Osteocyte (in vitro differentiated cells): ENCODE results near the gene APBB2. TPM values are rescaled to one million over a fixed set of nuclear protein-coding genes. Genes with fewer than 3 reads are reported as not detected.

Source experiments
- DNase-seq: peaks from one replicate; pipeline ENCODE4 v3.0.0; 2021; ENCODE audit warnings: mixed read lengths; ENCODE audit not compliant: unreplicated experiment; ENCODE audit errors: extremely low spot score
- H3K27ac Mint-ChIP-seq: one replicate; pipeline ENCODE4 v1.8.0; 2021; ENCODE audit warnings: mild to moderate bottlenecking, mixed read lengths; ENCODE audit not compliant: unreplicated experiment
- H3K27me3 Mint-ChIP-seq: one replicate; pipeline ENCODE4 v1.8.0; 2021; ENCODE audit warnings: mixed read lengths; ENCODE audit not compliant: unreplicated experiment
- H3K36me3 Mint-ChIP-seq: one replicate; pipeline ENCODE4 v1.8.0; 2021; ENCODE audit warnings: mixed read lengths; ENCODE audit not compliant: unreplicated experiment
- H3K4me1 Mint-ChIP-seq: one replicate; pipeline ENCODE4 v1.8.0; 2021; ENCODE audit warnings: mixed read lengths; ENCODE audit not compliant: unreplicated experiment
- H3K4me3 Mint-ChIP-seq: one replicate; pipeline ENCODE4 v1.8.0; 2021; ENCODE audit warnings: mild to moderate bottlenecking, moderate library complexity, mixed read lengths; ENCODE audit not compliant: unreplicated experiment
- H3K9me3 Mint-ChIP-seq: one replicate; pipeline ENCODE4 v1.8.0; 2021; ENCODE audit warnings: mixed read lengths; ENCODE audit not compliant: unreplicated experiment
- CTCF ChIP-seq: fragments of 200-600 bp; sonication (generic); IDR thresholded peaks from 2 replicates; pipeline ENCODE4 v1.5.0; 2021; ENCODE audit warnings: antibody characterized with exemption, mild to moderate bottlenecking, moderate library complexity
- total RNA-seq: library from RNA; stranded (reverse); gene quantifications from 2 replicates; pipeline ENCODE4 v1.2.1, GENCODE V29; 2021

The APBB2 gene
- total RNA-seq, 1 donor from 2014 or later, result 56.2 TPM

DNA sequence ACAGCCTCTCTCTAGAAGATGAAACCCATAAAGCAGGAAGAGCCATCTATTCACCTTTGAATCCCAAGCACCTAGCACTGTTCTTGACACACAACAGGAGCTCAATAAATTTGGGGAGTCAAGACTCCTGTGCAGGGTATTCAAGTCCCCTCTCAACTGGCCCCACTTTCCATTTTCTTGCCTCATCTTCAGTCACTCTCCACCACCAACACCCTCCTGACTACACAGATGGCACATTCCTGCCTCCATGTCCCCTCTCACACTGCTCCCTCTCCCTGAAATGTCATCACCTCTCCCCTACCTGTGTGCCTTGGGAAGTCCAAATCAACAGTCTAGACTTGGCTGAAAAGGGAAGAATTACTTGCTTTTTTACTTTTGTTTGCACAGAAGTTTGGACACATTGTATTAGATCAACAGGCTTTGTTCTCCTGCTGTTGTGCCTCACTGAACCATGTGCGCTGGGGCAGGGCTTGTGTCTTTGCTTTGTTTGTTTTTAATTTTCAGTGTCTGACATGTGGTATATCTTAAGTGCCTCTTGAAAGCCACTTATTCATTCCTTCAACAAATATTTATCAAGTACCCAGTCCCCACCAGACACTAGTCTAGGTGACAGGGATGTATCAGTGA lies 85.1 kb downstream of the APBB2 start:
- H3K4me3 Mint-ChIP-seq, result no peak overlapping the region
- H3K9me3 Mint-ChIP-seq, result no peaks in the 10 kb centered on the region
- H3K36me3 Mint-ChIP-seq, result peaks cover 3% of the 10 kb centered on the region
- H3K4me1 Mint-ChIP-seq, result peaks cover 61% of the 10 kb centered on the region
- TF ChIP-seq CTCF, result no peak
- no peak overlapping the region for H3K27ac Mint-ChIP-seq
- H3K27me3 Mint-ChIP-seq, result no peaks in the 10 kb centered on the region
- DNase-seq, result no peak

DNA sequence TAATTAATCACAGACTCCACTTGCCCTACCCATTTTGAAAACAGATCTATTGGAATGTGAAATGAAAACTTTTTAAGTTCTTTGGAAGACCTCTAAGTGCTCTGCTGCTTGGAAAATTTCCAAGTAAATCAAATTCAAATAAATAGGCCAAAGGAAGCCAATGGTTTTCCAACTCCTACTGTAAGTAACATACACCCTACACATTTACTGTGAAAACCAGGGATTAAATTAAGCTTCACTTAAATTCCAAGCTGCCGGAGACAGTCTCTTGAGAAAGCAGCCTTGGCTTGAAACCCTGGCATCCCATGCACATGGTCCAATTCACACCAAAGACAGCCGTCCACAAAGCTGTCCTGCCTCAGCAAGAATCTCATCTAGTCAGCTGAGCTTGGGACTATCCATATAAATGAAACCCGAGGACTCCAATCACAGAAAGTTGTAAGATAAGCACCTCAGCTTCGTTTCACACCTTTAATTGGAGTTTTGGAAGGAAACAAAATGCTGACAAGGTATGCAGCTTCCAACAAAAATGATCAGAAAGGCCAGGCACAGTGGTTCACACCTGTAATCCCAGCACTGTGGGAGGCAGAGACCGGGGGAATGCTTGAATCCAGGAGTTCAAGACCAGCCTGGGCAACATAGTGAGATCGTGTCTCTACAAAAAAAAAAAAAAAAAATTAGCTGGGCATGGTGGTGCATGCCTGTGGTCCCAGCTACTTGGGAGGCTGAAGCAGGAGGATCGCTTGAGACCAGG lies 88.6 kb downstream of the APBB2 start:
- H3K4me1 Mint-ChIP-seq, result peaks cover 50% of the 10 kb centered on the region
- no peak for TF ChIP-seq CTCF

GRCh38 chr4:41124916-41125548 lies 89.3 kb downstream of the APBB2 start:
- Mint-ChIP-seq H3K4me3 (no peak overlapping the region), H3K4me1 (peaks cover 52% of the 10 kb centered on the region), H3K9me3 (no peaks in the 10 kb centered on the region)

More for the DNA sequence above, 88.6 kb downstream of the APBB2 start:
- DNase-seq, result no peak
- H3K27ac Mint-ChIP-seq, result peak overlapping the region; percentile 48
- H3K4me3 Mint-ChIP-seq, result peak overlapping the region; percentile 23
- peaks cover 9% of the 10 kb centered on the region for H3K36me3 Mint-ChIP-seq
- H3K9me3 Mint-ChIP-seq, result no peaks in the 10 kb centered on the region
- no peaks in the 10 kb centered on the region for H3K27me3 Mint-ChIP-seq

GRCh38 chr4:41122775-41123174 lies 91.6 kb downstream of the APBB2 start:
- Mint-ChIP-seq H3K4me3 (no peak overlapping the region), H3K36me3 (peaks cover 6% of the 10 kb centered on the region), H3K27me3 (no peaks in the 10 kb centered on the region), H3K9me3 (no peaks in the 10 kb centered on the region), H3K4me1 (peaks cover 45% of the 10 kb centered on the region), H3K27ac (no peak overlapping the region)
- DNase-seq, result no peak
- no peak for TF ChIP-seq CTCF

More at GRCh38 chr4:41124916-41125548, 89.3 kb downstream of the APBB2 start:
- no peaks in the 10 kb centered on the region for H3K27me3 Mint-ChIP-seq
- H3K36me3 Mint-ChIP-seq, result peaks cover 9% of the 10 kb centered on the region
- no peak for DNase-seq
- H3K27ac Mint-ChIP-seq, result peak overlapping the region; percentile 48
- TF ChIP-seq CTCF, result no peak

DNA sequence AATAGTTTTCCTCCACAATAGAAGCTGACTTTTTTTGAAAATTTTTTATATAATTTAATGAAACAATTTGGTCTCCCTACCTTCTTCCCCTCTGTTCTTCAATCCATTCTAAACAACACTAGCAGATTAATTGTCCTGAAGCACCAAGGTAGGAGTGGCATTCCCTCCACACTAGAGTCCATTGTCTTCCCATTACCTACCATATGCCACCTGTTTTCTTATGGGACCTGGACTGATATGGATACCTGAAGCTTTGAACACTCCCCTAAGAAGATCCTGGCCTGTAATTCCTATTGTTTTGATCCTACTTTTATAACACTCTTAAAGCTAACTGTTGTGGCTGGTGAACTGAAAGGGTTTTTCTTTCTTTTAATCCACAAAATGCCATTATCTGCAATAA lies 92.0 kb downstream of the APBB2 start:
- H3K4me1 Mint-ChIP-seq, result peaks cover 45% of the 10 kb centered on the region

More for the DNA sequence above, 92.0 kb downstream of the APBB2 start:
- Mint-ChIP-seq H3K27ac (no peak overlapping the region), H3K9me3 (no peaks in the 10 kb centered on the region), H3K27me3 (no peaks in the 10 kb centered on the region), H3K4me3 (no peak overlapping the region), H3K36me3 (peaks cover 6% of the 10 kb centered on the region)
- TF ChIP-seq CTCF, result no peak
- no peak for DNase-seq
